Fibroblast of the aortic adventitia (primary cell): ENCODE measurements around the gene FAM193A. TPM values are rescaled to one million over a fixed set of nuclear protein-coding genes. Genes with fewer than 3 reads are reported as not detected.
"Not testable (repeated sequence)": the region's sequence is repeated elsewhere in the genome, so short reads cannot be mapped to it uniquely, and the experiment has no call there.

Experiments used
- DNase-seq: peaks from one replicate; pipeline ENCODE4 v3.0.0-alpha.2; 2010; ENCODE audit warnings: low read depth
- H3K4me3 ChIP-seq: 2 replicates; pipeline ENCODE4 v1.5.1; 2011; ENCODE audit warnings: low read depth, mild to moderate bottlenecking, control low read depth, low read length, moderate library complexity
- CTCF ChIP-seq: IDR thresholded peaks from 2 replicates; pipeline ENCODE4 v1.5.1; 2011; ENCODE audit warnings: mild to moderate bottlenecking, low read length, control low read depth, inconsistent platforms; ENCODE audit not compliant: insufficient read depth
- total RNA-seq: library from RNA; depleted of rRNA; stranded (reverse); fragments of >200 nt; gene quantifications from 2 replicates; pipeline ENCODE4 v1.2.3, GENCODE V29; 2012; ENCODE audit warnings: low replicate concordance

Gene FAM193A
- total RNA-seq, 1 donor: 17.4 TPM

DNA sequence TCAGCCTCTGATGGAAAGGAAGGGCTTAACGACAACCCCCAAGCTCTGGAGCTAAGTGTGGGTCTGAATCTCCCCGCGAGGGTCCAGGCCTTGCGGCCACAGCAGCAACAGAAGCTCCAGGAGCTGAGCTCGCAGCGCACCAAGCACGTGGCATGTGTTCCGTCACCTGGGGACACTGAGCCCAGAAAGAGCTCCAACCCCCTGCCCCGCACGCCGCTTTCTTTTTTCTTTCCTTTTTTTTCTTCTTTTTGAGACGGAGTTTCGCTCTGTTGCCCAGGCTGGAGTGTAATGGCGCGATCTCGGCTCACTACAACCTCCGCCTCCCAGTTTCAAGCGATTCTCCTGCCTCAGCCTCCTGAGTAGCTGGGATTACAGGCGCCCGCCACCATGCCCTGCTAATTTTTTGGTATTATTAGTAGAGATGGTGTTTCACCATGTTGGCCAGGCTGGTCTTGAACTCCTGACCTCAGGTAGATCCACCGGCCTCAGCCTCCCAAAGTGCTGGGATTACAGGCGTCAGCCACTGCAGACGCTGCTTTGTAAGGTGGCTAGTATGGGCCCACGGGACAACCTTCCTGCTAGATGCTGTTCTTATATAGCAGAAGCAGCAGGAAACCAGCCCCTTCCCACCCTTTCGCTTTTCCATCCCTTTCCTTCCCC is 220.4 kb downstream of the FAM193A start:
- TF ChIP-seq CTCF: no peak
- H3K4me3 ChIP-seq: peak overlapping the region; percentile 42

DNA sequence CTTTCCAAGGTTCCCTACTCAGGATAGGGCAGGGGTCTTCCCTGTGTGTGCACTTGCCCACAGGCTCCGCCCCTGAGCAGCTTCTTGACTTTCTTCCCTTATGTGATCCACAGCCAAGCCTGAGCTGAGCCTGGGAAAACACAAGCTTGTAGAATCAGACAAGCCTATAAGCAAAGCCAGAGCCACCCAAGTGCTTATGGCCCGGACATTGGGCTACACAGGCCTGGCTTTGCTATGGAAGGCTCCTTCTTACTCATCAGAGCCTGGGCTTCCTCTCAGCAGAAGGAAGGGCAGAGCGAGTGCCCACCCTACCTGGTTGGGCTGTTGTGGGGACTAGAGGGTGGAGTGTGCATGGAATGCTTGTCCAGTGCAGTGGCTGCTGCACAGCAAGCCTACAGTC is 221.0 kb downstream of the FAM193A start:
- DNase-seq: no peak
- H3K4me3 ChIP-seq: no peak overlapping the region
- no peak for TF ChIP-seq CTCF

More for the DNA sequence above, 220.4 kb downstream of the FAM193A start:
- no peak for DNase-seq

- DNase-seq: no peak
- TF ChIP-seq CTCF: peak; percentile 31
- H3K4me3 ChIP-seq: no peak overlapping the region
Observed at GRCh38 chr4:2761035-2761923, 224.8 kb downstream of the FAM193A start.

- H3K4me3 ChIP-seq: no peak overlapping the region
- DNase-seq: no peak
Observed at GRCh38 chr4:2762048-2762447, 225.6 kb downstream of the FAM193A start.

GRCh38 chr4:2762486-2763370 is 226.3 kb downstream of the FAM193A start:
- H3K4me3 ChIP-seq, DNase-seq: not testable (repeated sequence)

More at GRCh38 chr4:2762048-2762447, 225.6 kb downstream of the FAM193A start:
- no peak for TF ChIP-seq CTCF

GRCh38 chr4:2763511-2763967 is 227.1 kb downstream of the FAM193A start:
- no peak for TF ChIP-seq CTCF
- H3K4me3 ChIP-seq: peak overlapping the region; percentile 68
- DNase-seq: peak; percentile 26
